Endometrial microvascular endothelial cells (primary cell): ENCODE results near the gene NOXO1. TPM values are rescaled to one million over a fixed set of nuclear protein-coding genes. Genes with fewer than 3 reads are reported as not detected.

Source experiments
- in situ Hi-C: cut with HindIII; loops from 2 replicates; pipeline ENCODE4 v1.10.0; 2017; ENCODE audit warnings: low sequenced_read_pairs, low pct_unique_long_range_greater_than_20kb; ENCODE audit errors: inconsistent ontology term
- total RNA-seq: library from RNA; depleted of rRNA; stranded (reverse); fragments of >200 nt; gene quantifications from one replicate; pipeline ENCODE4 v1.2.3, GENCODE V29; 2015; ENCODE audit errors: inconsistent ontology term

NOXO1 gene
- total RNA-seq, 1 donor from 2014 or later = 0.09 TPM

GRCh38 chr16:1932050-1933028 is 48.9 kb downstream of the NOXO1 start:
- in situ Hi-C loops = no loop called here

- in situ Hi-C loops = no loop called here
Observed at GRCh38 chr16:1930338-1930720, 50.9 kb downstream of the NOXO1 start.

GRCh38 chr16:1929578-1930337 is 51.5 kb downstream of the NOXO1 start:
- in situ Hi-C loops = no loop called here

- in situ Hi-C loops = no loop called here
Observed at GRCh38 chr16:1929105-1929504, 52.2 kb downstream of the NOXO1 start.

Other genes starting within 250 kb of the NOXO1 start
- gene NME3, start 209.9 kb downstream of the NOXO1 start, total RNA-seq = 65.6 TPM
- gene EME2, start 208.7 kb downstream of the NOXO1 start, total RNA-seq = 3.5 TPM
- 148 TPM for gene MRPS34, start 208.3 kb downstream of the NOXO1 start, total RNA-seq
- gene SPSB3, start 198.9 kb downstream of the NOXO1 start, total RNA-seq = 35.5 TPM
- 96.6 TPM for gene NUBP2, start 198.5 kb downstream of the NOXO1 start, total RNA-seq
- gene IGFALS, start 187.8 kb downstream of the NOXO1 start, total RNA-seq = not detected
- 73.6 TPM for gene HAGH, start 154.6 kb downstream of the NOXO1 start, total RNA-seq
- gene FAHD1, start 154.3 kb downstream of the NOXO1 start, total RNA-seq = 71.5 TPM
- not detected for gene MEIOB, start 109.3 kb downstream of the NOXO1 start, total RNA-seq
- gene HS3ST6, start 63.1 kb downstream of the NOXO1 start, total RNA-seq = not detected
- gene MSRB1, start 38.3 kb downstream of the NOXO1 start, total RNA-seq = 11.2 TPM
- not detected for gene RPL3L, start 26.8 kb downstream of the NOXO1 start, total RNA-seq
- gene NDUFB10, start 21.9 kb downstream of the NOXO1 start, total RNA-seq = 270 TPM
- 2,988 TPM for gene RPS2, start 16.6 kb downstream of the NOXO1 start, total RNA-seq
- gene RNF151, start 14.6 kb downstream of the NOXO1 start, total RNA-seq = not detected
- gene TBL3, start 9.4 kb downstream of the NOXO1 start, total RNA-seq = 79.9 TPM
- gene GFER, start 2.7 kb upstream of the NOXO1 start, total RNA-seq = 17.2 TPM
- not detected for gene SYNGR3, start 8.5 kb upstream of the NOXO1 start, total RNA-seq
- 50.6 TPM for gene ZNF598, start 28.4 kb upstream of the NOXO1 start, total RNA-seq
- gene NPW, start 38.3 kb upstream of the NOXO1 start, total RNA-seq = not detected
- 194 TPM for gene NHERF2, start 45.4 kb upstream of the NOXO1 start, total RNA-seq
- 38.8 TPM for gene NTHL1, start 66.4 kb upstream of the NOXO1 start, total RNA-seq
- gene TSC2, start 66.5 kb upstream of the NOXO1 start, total RNA-seq = 59.2 TPM
- 53.8 TPM for gene PKD1, start 154.4 kb upstream of the NOXO1 start, total RNA-seq
- 0.74 TPM for gene RAB26, start 167.2 kb upstream of the NOXO1 start, total RNA-seq
- 87.3 TPM for gene TRAF7, start 174.3 kb upstream of the NOXO1 start, total RNA-seq
- not detected for gene CASKIN1, start 215.1 kb upstream of the NOXO1 start, total RNA-seq
- 40.6 TPM for gene MLST8, start 224.0 kb upstream of the NOXO1 start, total RNA-seq
- 1.9 TPM for gene BRICD5, start 229.4 kb upstream of the NOXO1 start, total RNA-seq
- gene PGP, start 233.4 kb upstream of the NOXO1 start, total RNA-seq = 21.6 TPM
- gene E4F1, start 242.1 kb upstream of the NOXO1 start, total RNA-seq = 34.6 TPM